Ovary (tissue), 9 donors: ENCODE measurements around the gene COBL. TPM values are rescaled to one million over a fixed set of nuclear protein-coding genes. Genes with fewer than 3 reads are reported as not detected.

Experiments
- DNase-seq, 5 donors: peaks; one replicate each; pipeline ENCODE4 v3.0.0-alpha.2; 2019 to 2020
- H3K27ac ChIP-seq, 2 donors: fragments of 200-600 bp; one replicate each; pipeline versions ENCODE4 v1.5.1 to v1.8.0; 2019 to 2022
- H3K27me3 ChIP-seq: fragments of 200-600 bp; one replicate; pipeline ENCODE4 v1.8.0; 2022
- H3K36me3 ChIP-seq: fragments of 200-600 bp; sonication (generic); one replicate; pipeline ENCODE4 v1.5.1; 2019
- H3K4me1 ChIP-seq: one replicate; pipeline ENCODE4 v1.8.1; 2013; ENCODE audit warnings: mild to moderate bottlenecking, moderate library complexity; ENCODE audit not compliant: insufficient read depth
- H3K4me3 ChIP-seq: fragments of 200-600 bp; sonication (generic); one replicate; pipeline ENCODE4 v1.5.1; 2017
- H3K9me3 ChIP-seq, 2 donors: fragments of 200-600 bp in 1 of 2; sonication (generic) in 1 of 2; one replicate each; pipeline versions ENCODE4 v1.5.1 to v1.8.1; 2013 to 2019; ENCODE audit warnings: mild to moderate bottlenecking in 1 of 2, moderate library complexity in 1 of 2
- EP300 ChIP-seq: sonication (generic); formaldehyde crosslinking; IDR thresholded peaks from one replicate; pipeline ENCODE4 v1.6.1; 2017; ENCODE audit warnings: antibody characterized with exemption
- POLR2A ChIP-seq: fragments of 450-650 bp; IDR thresholded peaks from one replicate; pipeline ENCODE4 v1.6.1; 2017; ENCODE audit warnings: antibody characterized with exemption, mild to moderate bottlenecking, moderate library complexity
- WGBS, 3 donors: extraction: QIAGEN DNeasy Blood & Tissue Kit in 1 of 3; methylation state at CpG; one replicate each; pipeline versions ENCODE4 v1.1.5 to v1.1.7; 2013 to 2017; 5-methylcytosine and 5-hydroxymethylcytosine counted together
- intact Hi-C, 4 donors: fragments of 100-400 bp; cut with DNase I; formaldehyde crosslinking; loops; one replicate each; pipeline versions ENCODE4 v1.11.0 to v1.15.1; 2022 to 2023
- polyA plus RNA-seq, 2 donors: library from polyadenylated mRNA; stranded (reverse); fragments of 200-250 nt in 1 of 2; fragments of 350-450 nt in 1 of 2; fragmentation: Illumina TruSeq in 1 of 2; extraction: RNeasy Lipid Tissue Mini Kit (QIAGEN cat#74804) in 1 of 2; gene quantifications; one replicate each; pipeline ENCODE4 v1.2.3, GENCODE V29; 2013 to 2014
- total RNA-seq, 7 donors: library from RNA; depleted of rRNA in 2 of 7; stranded (reverse); fragments of >200 nt in 2 of 7; fragmentation: NEBNext Ultra II Directional in 3 of 7; extraction: Animal tissue kit (Norgen Biotek cat#: 25700) in 3 of 7; gene quantifications; one replicate each; pipeline versions ENCODE4 v1.1.0 to v1.2.4, GENCODE V29; 2016 to 2023
- TF ChIP-seq, protein P1 (sequence below), 3 donors: fragments of 450-650 bp in 2 of 3; fragments of 200-600 bp in 1 of 3; IDR thresholded peaks; one replicate each; pipeline versions ENCODE4 v1.5.1 to v1.8.0; 2016 to 2022; ENCODE audit warnings: antibody characterized with exemption in 3 of 3, mild to moderate bottlenecking in 1 of 3
- donor health status: DM: no; HTN: no; CAD: no; lungs with moderate emphysema.
- donor health status: DM: no; HTN: no; CAD: no.
- donor health status: Bipolar disorder and iron deficiency.
- donor health status: DM: yes; HTN: yes; CAD: no.
- donor health status: DM: no; HTN: no; CAD: no.
- donor health status: DM: yes; HTN: yes; CAD: no.

Gene COBL
- total and polyA plus RNA-seq, 9 donors, result 0.87 to 33.4 (median 3.9) TPM

- TF ChIP-seq EP300 (no peak), POLR2A (no peak)
- TF ChIP-seq, protein P1, sequence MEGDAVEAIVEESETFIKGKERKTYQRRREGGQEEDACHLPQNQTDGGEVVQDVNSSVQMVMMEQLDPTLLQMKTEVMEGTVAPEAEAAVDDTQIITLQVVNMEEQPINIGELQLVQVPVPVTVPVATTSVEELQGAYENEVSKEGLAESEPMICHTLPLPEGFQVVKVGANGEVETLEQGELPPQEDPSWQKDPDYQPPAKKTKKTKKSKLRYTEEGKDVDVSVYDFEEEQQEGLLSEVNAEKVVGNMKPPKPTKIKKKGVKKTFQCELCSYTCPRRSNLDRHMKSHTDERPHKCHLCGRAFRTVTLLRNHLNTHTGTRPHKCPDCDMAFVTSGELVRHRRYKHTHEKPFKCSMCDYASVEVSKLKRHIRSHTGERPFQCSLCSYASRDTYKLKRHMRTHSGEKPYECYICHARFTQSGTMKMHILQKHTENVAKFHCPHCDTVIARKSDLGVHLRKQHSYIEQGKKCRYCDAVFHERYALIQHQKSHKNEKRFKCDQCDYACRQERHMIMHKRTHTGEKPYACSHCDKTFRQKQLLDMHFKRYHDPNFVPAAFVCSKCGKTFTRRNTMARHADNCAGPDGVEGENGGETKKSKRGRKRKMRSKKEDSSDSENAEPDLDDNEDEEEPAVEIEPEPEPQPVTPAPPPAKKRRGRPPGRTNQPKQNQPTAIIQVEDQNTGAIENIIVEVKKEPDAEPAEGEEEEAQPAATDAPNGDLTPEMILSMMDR (IDR thresholded peaks at IDR 0.05), result no peak
- no peak for DNase-seq
- Histone ChIP-seq H3K27ac (no peak overlapping the region), H3K27me3 (no peaks in the 10 kb centered on the region), H3K36me3 (no peaks in the 10 kb centered on the region), H3K4me3 (no peak overlapping the region), H3K4me1 (no peaks in the 10 kb centered on the region), H3K9me3 (no peaks in the 10 kb centered on the region)
- 86 to 89% (median 87%) methylated on average over 3 of the region's 3 CpGs for WGBS, 3 donors
- intact Hi-C loops, result no loop called here
Observed at GRCh38 chr7:51253157-51253556, 63.5 kb downstream of the COBL start.

- TF ChIP-seq, protein P1 (IDR thresholded peaks at IDR 0.05), result no peak
- TF ChIP-seq EP300, result no peak
- Histone ChIP-seq H3K36me3 (no peaks in the 10 kb centered on the region), H3K27me3 (no peaks in the 10 kb centered on the region), H3K27ac (no peak overlapping the region), H3K4me3 (no peak overlapping the region), H3K9me3 (no peaks in the 10 kb centered on the region), H3K4me1 (no peaks in the 10 kb centered on the region)
- WGBS, 3 donors, result 73 to 84% (median 76%) methylated on average over 4 of the region's 4 CpGs
- intact Hi-C loops, result no loop called here
- DNase-seq, result no peak
Observed at GRCh38 chr7:51251290-51251689, 65.3 kb downstream of the COBL start.

GRCh38 chr7:51250512-51250911 lies 66.1 kb downstream of the COBL start:
- H3K4me3 ChIP-seq, result no peak overlapping the region
- intact Hi-C loops, result no loop called here
- H3K9me3 ChIP-seq, result no peaks in the 10 kb centered on the region
- 63 to 80% (median 67%) methylated on average over 2 of the region's 2 CpGs for WGBS, 3 donors
- DNase-seq, result no peak
- TF ChIP-seq EP300 (no peak), POLR2A (no peak)
- TF ChIP-seq, protein P1 (IDR thresholded peaks at IDR 0.05), result no peak
- H3K36me3 ChIP-seq, result no peaks in the 10 kb centered on the region
- H3K27me3 ChIP-seq, result no peaks in the 10 kb centered on the region
- H3K27ac ChIP-seq, result no peak overlapping the region
- no peaks in the 10 kb centered on the region for H3K4me1 ChIP-seq

GRCh38 chr7:51249991-51250390 lies 66.6 kb downstream of the COBL start:
- no peaks in the 10 kb centered on the region for H3K36me3 ChIP-seq
- 92 to 96% (median 95%) methylated on average over 3 of the region's 3 CpGs for WGBS, 3 donors
- intact Hi-C loops, result no loop called here

More at GRCh38 chr7:51249991-51250390, 66.6 kb downstream of the COBL start:
- Histone ChIP-seq H3K27me3 (no peaks in the 10 kb centered on the region), H3K4me3 (no peak overlapping the region), H3K9me3 (no peaks in the 10 kb centered on the region), H3K4me1 (no peaks in the 10 kb centered on the region), H3K27ac (no peak overlapping the region)
- no peak for TF ChIP-seq EP300
- no peak for TF ChIP-seq POLR2A
- TF ChIP-seq, protein P1 (IDR thresholded peaks at IDR 0.05), result no peak
- no peak for DNase-seq
